K562 (cell line): ENCODE measurements around the gene EYA2. TPM values are rescaled to one million over a fixed set of nuclear protein-coding genes. Genes with fewer than 3 reads are reported as not detected.

Source experiments
- CEBPG ChIP-seq, 3 experiments: fragments of 200-800 bp in 1 of 3; sonication (Bioruptor generic) in 1 of 3; sonication (generic) in 1 of 3; formaldehyde crosslinking in 1 of 3; IDR thresholded peaks in 2 of 3; conservative IDR thresholded peaks in 1 of 3; 2 replicates each; pipeline versions ENCODE4 v1.6.1 to v1.8.0; 2016 to 2022; ENCODE audit warnings: missing compliant biosample characterization in 2 of 3, missing genetic modification characterization in 2 of 3, mild to moderate bottlenecking in 1 of 3, missing genetic modification reagents in 1 of 3
- COPS2 ChIP-seq: fragments of 450-650 bp; conservative IDR thresholded peaks from 2 replicates; pipeline ENCODE4 v1.6.1; 2016; ENCODE audit warnings: mild to moderate bottlenecking, moderate library complexity
- CREB1 ChIP-seq, 2 experiments: sonication (generic) in 1 of 2; formaldehyde crosslinking in 1 of 2; IDR thresholded peaks; 2 replicates each; pipeline versions ENCODE4 v1.6.1 to v1.8.0; 2012 to 2022; ENCODE audit warnings: inconsistent platforms in 1 of 2, mild to moderate bottlenecking in 1 of 2, missing genetic modification reagents in 1 of 2, moderate library complexity in 1 of 2
- FOS ChIP-seq: IDR thresholded peaks from 3 replicates; pipeline ENCODE4 v1.6.1; 2011; ENCODE audit not compliant: insufficient read length; ENCODE audit errors: extremely low read depth
- GABPB1 ChIP-seq: sonication (generic); formaldehyde crosslinking; IDR thresholded peaks from 2 replicates; pipeline ENCODE4 v1.8.0; 2022; ENCODE audit warnings: mild to moderate bottlenecking, missing genetic modification reagents
- GTF2A2 ChIP-seq: IDR thresholded peaks from 2 replicates; pipeline ENCODE4 v1.6.1; 2016; ENCODE audit warnings: mild to moderate bottlenecking, missing genetic modification characterization, missing compliant biosample characterization
- HNRNPL ChIP-seq: fragments of 200-400 bp; formaldehyde crosslinking; IDR thresholded peaks from 2 replicates; pipeline ENCODE4 v1.6.1; 2017; ENCODE audit warnings: low read depth, mild to moderate bottlenecking, low read length
- KLF16 ChIP-seq: IDR thresholded peaks from 2 replicates; pipeline ENCODE4 v1.6.1; 2016; ENCODE audit warnings: antibody characterized with exemption
- MAX ChIP-seq: sonication (generic); formaldehyde crosslinking; IDR thresholded peaks from 2 replicates; pipeline ENCODE4 v1.9.0; 2022; ENCODE audit warnings: mild to moderate bottlenecking, missing genetic modification reagents
- NKRF ChIP-seq: fragments of 450-650 bp; IDR thresholded peaks from 2 replicates; pipeline ENCODE4 v1.6.1; 2016; ENCODE audit warnings: borderline replicate concordance
- RAD21 ChIP-seq, 2 experiments: fragments of 250-450 bp in 1 of 2; fragments of 450-650 bp in 1 of 2; sonication (Bioruptor Pico) in 1 of 2; formaldehyde crosslinking in 1 of 2; IDR thresholded peaks in 1 of 2; conservative IDR thresholded peaks in 1 of 2; 2 replicates each; pipeline versions ENCODE4 v1.4.0 to v1.8.0; 2020 to 2022; ENCODE audit warnings: mild to moderate bottlenecking in 2 of 2, moderate library complexity in 1 of 2
- SIN3B ChIP-seq: fragments of 450-650 bp; IDR thresholded peaks from 2 replicates; pipeline ENCODE4 v1.6.1; 2017; ENCODE audit warnings: low read depth, mild to moderate bottlenecking, moderate library complexity
- SP1 ChIP-seq: sonication (generic); formaldehyde crosslinking; IDR thresholded peaks from 2 replicates; pipeline ENCODE4 v1.8.1; 2022; ENCODE audit warnings: mild to moderate bottlenecking, missing genetic modification reagents
- TAF1 ChIP-seq: IDR thresholded peaks from 2 replicates; pipeline ENCODE4 v1.6.1; 2011; ENCODE audit warnings: mild to moderate bottlenecking, low read length, moderate library complexity; ENCODE audit not compliant: insufficient read depth, control insufficient read depth, severe bottlenecking; ENCODE audit errors: extremely low read depth
- ZNF134 ChIP-seq: fragments of 250-450 bp; sonication (Bioruptor Pico); conservative IDR thresholded peaks from 2 replicates; pipeline ENCODE4 v1.4.0; 2020
- ZNF217 ChIP-seq: sonication (generic); formaldehyde crosslinking; IDR thresholded peaks from 2 replicates; pipeline ENCODE4 v1.8.0; 2022; ENCODE audit warnings: mild to moderate bottlenecking, missing genetic modification reagents
- ZNF583 ChIP-seq: fragments of 250-450 bp; sonication (Bioruptor Pico); IDR thresholded peaks from 2 replicates; pipeline ENCODE4 v1.4.0; 2020
- polyA plus RNA-seq, 8 experiments: library from polyadenylated mRNA; depleted of rRNA in 4 of 8; stranded (reverse) in 5 of 8; unstranded in 3 of 8; fragments of >200 nt; fragmentation: Nextera tagmentation in 2 of 8; fragmentation: Illumina TruSeq in 1 of 8; extraction: Ambion mirVana in 2 of 8; extraction: Trizol in 1 of 8; gene quantifications; 2 replicates each; pipeline versions ENCODE4 v1.2.1 to v1.2.3, GENCODE V29; 2011 to 2014; ENCODE audit warnings: inconsistent platforms in 1 of 8, missing spikeins in 1 of 8
- total RNA-seq, 7 experiments: library from RNA; depleted of rRNA in 6 of 7; stranded (reverse); fragments of >200 nt in 6 of 7; fragmentation: Illumina TruSeq in 2 of 7; extraction: Trizol in 2 of 7; gene quantifications; 2 replicates each; pipeline versions ENCODE4 v1.2.1 to v1.2.3, GENCODE V29; 2011 to 2021; ENCODE audit warnings: low replicate concordance in 1 of 7
- TF ChIP-seq, protein P1 (sequence below): fragments of 150-350 bp; IDR thresholded peaks from 2 replicates; pipeline ENCODE4 v1.6.1; 2014; ENCODE audit warnings: low read depth, mild to moderate bottlenecking, low read length, borderline replicate concordance

Gene EYA2
- total and polyA plus RNA-seq, 9 of the 15 experiments (the other 6 are each of a cell fraction or from before 2014, with no cell fraction given), result 0.03 TPM; not detected in 8

GRCh38 chr20:47196091-47197081 is 301.7 kb downstream of the EYA2 start (continued):
- TF ChIP-seq NKRF (no peak), RAD21 (CRISPR knock-in tag; conservative IDR thresholded peaks at IDR 0.05 in 1 of 2, IDR thresholded peaks at IDR 0.05 in 1 of 2) (peak; percentile 90 to 97), SP1 (CRISPR knock-in tag) (0 out of 2 replicates have a peak, but pooled peaks have one; percentile 26), ZNF217 (CRISPR knock-in tag) (0 out of 2 replicates have a peak, but pooled peaks have one; percentile 29), GABPB1 (0 out of 2 replicates have a peak, but pooled peaks have one; percentile 18), SIN3B (no peak), MAX (CRISPR knock-in tag) (peak; percentile 87), ZNF134 (CRISPR knock-in tag) (no peak), FOS (no peak), ZNF583 (CRISPR knock-in tag) (no peak), KLF16 (peak; percentile 36; the same call in 1 of the 2 replicates), TAF1 (no peak), COPS2 (no peak), CREB1 (IDR thresholded peaks at IDR 0.05) (no peak), CREB1 (CRISPR knock-in tag; IDR thresholded peaks at IDR 0.05) (no peak), CEBPG (CRISPR knock-in tag; IDR thresholded peaks at IDR 0.05) (peak; percentile 89), CEBPG (tag; conservative IDR thresholded peaks at IDR 0.05 in 1 of 2, IDR thresholded peaks at IDR 0.05 in 1 of 2) (peak; percentile 76 to 83), GTF2A2 (tag) (no peak), HNRNPL (no peak)
- TF ChIP-seq, protein P1, sequence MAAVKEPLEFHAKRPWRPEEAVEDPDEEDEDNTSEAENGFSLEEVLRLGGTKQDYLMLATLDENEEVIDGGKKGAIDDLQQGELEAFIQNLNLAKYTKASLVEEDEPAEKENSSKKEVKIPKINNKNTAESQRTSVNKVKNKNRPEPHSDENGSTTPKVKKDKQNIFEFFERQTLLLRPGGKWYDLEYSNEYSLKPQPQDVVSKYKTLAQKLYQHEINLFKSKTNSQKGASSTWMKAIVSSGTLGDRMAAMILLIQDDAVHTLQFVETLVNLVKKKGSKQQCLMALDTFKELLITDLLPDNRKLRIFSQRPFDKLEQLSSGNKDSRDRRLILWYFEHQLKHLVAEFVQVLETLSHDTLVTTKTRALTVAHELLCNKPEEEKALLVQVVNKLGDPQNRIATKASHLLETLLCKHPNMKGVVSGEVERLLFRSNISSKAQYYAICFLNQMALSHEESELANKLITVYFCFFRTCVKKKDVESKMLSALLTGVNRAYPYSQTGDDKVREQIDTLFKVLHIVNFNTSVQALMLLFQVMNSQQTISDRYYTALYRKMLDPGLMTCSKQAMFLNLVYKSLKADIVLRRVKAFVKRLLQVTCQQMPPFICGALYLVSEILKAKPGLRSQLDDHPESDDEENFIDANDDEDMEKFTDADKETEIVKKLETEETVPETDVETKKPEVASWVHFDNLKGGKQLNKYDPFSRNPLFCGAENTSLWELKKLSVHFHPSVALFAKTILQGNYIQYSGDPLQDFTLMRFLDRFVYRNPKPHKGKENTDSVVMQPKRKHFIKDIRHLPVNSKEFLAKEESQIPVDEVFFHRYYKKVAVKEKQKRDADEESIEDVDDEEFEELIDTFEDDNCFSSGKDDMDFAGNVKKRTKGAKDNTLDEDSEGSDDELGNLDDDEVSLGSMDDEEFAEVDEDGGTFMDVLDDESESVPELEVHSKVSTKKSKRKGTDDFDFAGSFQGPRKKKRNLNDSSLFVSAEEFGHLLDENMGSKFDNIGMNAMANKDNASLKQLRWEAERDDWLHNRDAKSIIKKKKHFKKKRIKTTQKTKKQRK, result no peak
